ENCODE data around the gene CYFIP1. TPM values are rescaled to one million over a fixed set of nuclear protein-coding genes. Genes with fewer than 3 reads are reported as not detected.

Gene CYFIP1
- total RNA-seq, 4 donors from 2014 or later, result 31.1 to 52.6 (median 37.4) TPM

GRCh38 chr15:22918056-22918455, 62.1 kb downstream of the CYFIP1 start:
- H3K27ac ChIP-seq, result no peak overlapping the region
- intact Hi-C loops (cut with DNase I; ENCODE audit: low total_unique reads), result no loop called here
- H3K4me1 ChIP-seq, result no peaks in the 10 kb centered on the region

GRCh38 chr15:22917556-22917955, 62.6 kb downstream of the CYFIP1 start:
- no peak overlapping the region for H3K27ac ChIP-seq
- H3K27me3 ChIP-seq, result no peaks in the 10 kb centered on the region
- TF ChIP-seq CTCF (IDR thresholded peaks at IDR 0.05 in 4 of 5, conservative IDR thresholded peaks at IDR 0.05 in 1 of 5) (no peak), POLR2A (IDR thresholded peaks at IDR 0.05) (no peak)
- no peaks in the 10 kb centered on the region for H3K4me1 ChIP-seq
- ATAC-seq (no peak), DNase-seq (no peak)
- H3K4me3 ChIP-seq, result no peak overlapping the region
- peaks cover 0 to 49% of the 10 kb centered on the region in 2 donors for H3K36me3 ChIP-seq
- in situ Hi-C loops (cut with MboI; ENCODE audit: low sequenced_read_pairs in 4 of 4) (no loop called here), intact Hi-C loops (cut with DNase I; ENCODE audit: low total_unique reads) (no loop called here)
- H3K9me3 ChIP-seq, result no peaks in the 10 kb centered on the region

More at GRCh38 chr15:22918056-22918455, 62.1 kb downstream of the CYFIP1 start:
- no peaks in the 10 kb centered on the region for H3K9me3 ChIP-seq
- peaks cover 0 to 44% of the 10 kb centered on the region in 2 donors for H3K36me3 ChIP-seq
- DNase-seq (no peak), ATAC-seq (no peak)
- no peak overlapping the region for H3K4me3 ChIP-seq
- TF ChIP-seq POLR2A (IDR thresholded peaks at IDR 0.05) (no peak), CTCF (IDR thresholded peaks at IDR 0.05 in 4 of 5, conservative IDR thresholded peaks at IDR 0.05 in 1 of 5) (no peak)
- in situ Hi-C loops (cut with MboI; ENCODE audit: low sequenced_read_pairs in 4 of 4), result no loop called here
- H3K27me3 ChIP-seq, result no peaks in the 10 kb centered on the region

- Histone ChIP-seq H3K9me3 (no peaks in the 10 kb centered on the region), H3K27me3 (no peaks in the 10 kb centered on the region), H3K27ac (no peak overlapping the region), H3K4me3 (no peak overlapping the region), H3K4me1 (no peaks in the 10 kb centered on the region), H3K36me3 (peaks cover 0 to 56% of the 10 kb centered on the region in 2 donors)
- no peak for TF ChIP-seq CTCF (IDR thresholded peaks at IDR 0.05 in 4 of 5, conservative IDR thresholded peaks at IDR 0.05 in 1 of 5)
- TF ChIP-seq POLR2A (IDR thresholded peaks at IDR 0.05), result no peak
- DNase-seq (no peak), ATAC-seq (no peak)
- in situ Hi-C loops (cut with MboI; ENCODE audit: low sequenced_read_pairs in 4 of 4) (no loop called here), intact Hi-C loops (cut with DNase I; ENCODE audit: low total_unique reads) (no loop called here)
These were observed 63.4 kb downstream of the CYFIP1 start for GRCh38 chr15:22916606-22917350.

- TF ChIP-seq POLR2A (IDR thresholded peaks at IDR 0.05) (no peak), CTCF (IDR thresholded peaks at IDR 0.05 in 4 of 5, conservative IDR thresholded peaks at IDR 0.05 in 1 of 5) (no peak)
- peaks cover 0 to 64% of the 10 kb centered on the region in 2 donors for H3K36me3 ChIP-seq
- H3K27me3 ChIP-seq, result no peaks in the 10 kb centered on the region
- DNase-seq (no peak), ATAC-seq (no peak)
- no peak overlapping the region for H3K4me3 ChIP-seq
- no peaks in the 10 kb centered on the region for H3K9me3 ChIP-seq
- H3K27ac ChIP-seq, result no peak overlapping the region
- in situ Hi-C loops (cut with MboI; ENCODE audit: low sequenced_read_pairs in 4 of 4) (no loop called here), intact Hi-C loops (cut with DNase I; ENCODE audit: low total_unique reads) (no loop called here)
- no peaks in the 10 kb centered on the region for H3K4me1 ChIP-seq
These were observed 64.2 kb downstream of the CYFIP1 start for GRCh38 chr15:22915866-22916515.

Data from gastrocnemius medialis (tissue), 4 donors.